ENCODE measurements around the gene FUCA1.
"Not testable (repeated sequence)": the region's sequence is repeated elsewhere in the genome, so short reads cannot be mapped to it uniquely, and the experiment has no call there.

FUCA1 gene

GRCh38 chr1:23867895-23868556 lies at the start of gene FUCA1:
FUCA1 (minus strand) TSS chr1:23868290; CDS start chr1:23868286, 4 bp downstream.
- peak; percentile 89 to 96 (median 92) for DNase-seq

- DNase-seq = peak; percentile 25 to 68 (median 36)
These were observed 48.4 kb upstream of the FUCA1 start for GRCh38 chr1:23916209-23917131.

- DNase-seq = no peak
These were observed 47.4 kb upstream of the FUCA1 start for GRCh38 chr1:23915466-23915865.

GRCh38 chr1:23914921-23915320 lies 46.8 kb upstream of the FUCA1 start:
- DNase-seq = no peak

- DNase-seq = peak in 1 of 6 experiments; percentile 12
These were observed 45.3 kb upstream of the FUCA1 start, which contains the start of gene CNR2 for GRCh38 chr1:23913212-23913880. CNR2 (minus strand) TSS chr1:23913362; CDS start chr1:23875617, 37,745 bp downstream.

- no peak for DNase-seq
These were observed 43.8 kb upstream of the FUCA1 start for GRCh38 chr1:23911921-23912320.

GRCh38 chr1:23910553-23911246 lies 42.6 kb upstream of the FUCA1 start:
- peak in 2 of 6 experiments; percentile 5 to 6 for DNase-seq

GRCh38 chr1:23910144-23910543 lies 42.1 kb upstream of the FUCA1 start:
- DNase-seq = no peak

- no peak for DNase-seq
These were observed 41.3 kb upstream of the FUCA1 start for GRCh38 chr1:23909412-23909811.

GRCh38 chr1:23908453-23909341 lies 40.6 kb upstream of the FUCA1 start:
- no peak for DNase-seq

- DNase-seq = no peak
These were observed 38.6 kb upstream of the FUCA1 start for GRCh38 chr1:23906731-23907130.

- no peak for DNase-seq
These were observed 37.5 kb upstream of the FUCA1 start for GRCh38 chr1:23905461-23906025.

- DNase-seq = no peak
These were observed 36.8 kb upstream of the FUCA1 start for GRCh38 chr1:23904748-23905357.

GRCh38 chr1:23903754-23904153 lies 35.7 kb upstream of the FUCA1 start:
- DNase-seq = no peak

- no peak for DNase-seq
These were observed 34.5 kb upstream of the FUCA1 start for GRCh38 chr1:23902321-23903278.

GRCh38 chr1:23900017-23900416 lies 31.9 kb upstream of the FUCA1 start:
- DNase-seq = not testable (repeated sequence)

GRCh38 chr1:23899070-23899469 lies 31.0 kb upstream of the FUCA1 start:
- no peak for DNase-seq

- no peak for DNase-seq
These were observed 29.0 kb upstream of the FUCA1 start for GRCh38 chr1:23897083-23897482.

- DNase-seq = peak in 3 of 6 experiments; percentile 29 to 58 (median 37)
These were observed 28.4 kb upstream of the FUCA1 start for GRCh38 chr1:23896491-23896890.

GRCh38 chr1:23895993-23896392 lies 27.9 kb upstream of the FUCA1 start:
- DNase-seq = no peak
